AG09309 (cell line): ENCODE results near the gene ZNF646.

Experiments
- DNase-seq: peaks from one replicate; pipeline ENCODE4 v3.0.0-alpha.2; 2010; ENCODE audit warnings: low read depth
- H3K4me3 ChIP-seq: 2 replicates; pipeline ENCODE4 v1.5.1; 2011; ENCODE audit warnings: mild to moderate bottlenecking, low read depth, low read length, moderate library complexity; ENCODE audit not compliant: control insufficient read depth
- CTCF ChIP-seq: IDR thresholded peaks from 2 replicates; pipeline ENCODE4 v1.5.1; 2011; ENCODE audit warnings: mild to moderate bottlenecking, low read depth, low read length, inconsistent platforms; ENCODE audit not compliant: insufficient read depth, control insufficient read depth; ENCODE audit errors: missing control alignments

The ZNF646 gene

GRCh38 chr16:31083981-31084380 is 9.8 kb downstream of the ZNF646 start:
- DNase-seq, result no peak
- H3K4me3 ChIP-seq, result no peak overlapping the region
- no peak for TF ChIP-seq CTCF

GRCh38 chr16:31084584-31085302 is 10.5 kb downstream of the ZNF646 start:
- no peak overlapping the region for H3K4me3 ChIP-seq
- TF ChIP-seq CTCF, result no peak
- no peak for DNase-seq

DNA sequence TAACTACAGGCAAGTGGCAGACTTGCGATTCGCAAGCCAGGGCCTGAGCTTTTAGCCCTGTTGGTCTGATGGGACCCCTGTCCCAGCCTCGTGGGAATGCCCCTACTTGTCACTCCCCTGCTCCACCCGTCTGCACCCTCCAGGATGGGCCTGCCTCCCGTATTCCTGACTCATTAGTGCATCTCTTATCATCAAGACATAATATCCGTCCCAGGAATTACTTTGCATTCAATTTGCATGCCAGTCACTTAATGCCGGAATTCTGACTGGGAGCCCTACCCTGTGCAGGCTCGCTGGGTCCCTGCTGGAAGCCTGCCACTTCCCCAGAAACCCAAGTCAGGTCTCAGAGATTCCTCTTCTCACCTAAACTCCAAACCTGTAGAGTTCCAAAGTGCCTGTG is 11.2 kb downstream of the ZNF646 start:
- DNase-seq, result no peak
- H3K4me3 ChIP-seq, result no peak overlapping the region
- TF ChIP-seq CTCF, result no peak

GRCh38 chr16:31085873-31086628 is 11.8 kb downstream of the ZNF646 start:
- DNase-seq, result no peak
- H3K4me3 ChIP-seq, result no peak overlapping the region
- no peak for TF ChIP-seq CTCF

GRCh38 chr16:31086629-31086906 is 12.3 kb downstream of the ZNF646 start:
- H3K4me3 ChIP-seq, result no peak overlapping the region
- no peak for TF ChIP-seq CTCF
- DNase-seq, result no peak

DNA sequence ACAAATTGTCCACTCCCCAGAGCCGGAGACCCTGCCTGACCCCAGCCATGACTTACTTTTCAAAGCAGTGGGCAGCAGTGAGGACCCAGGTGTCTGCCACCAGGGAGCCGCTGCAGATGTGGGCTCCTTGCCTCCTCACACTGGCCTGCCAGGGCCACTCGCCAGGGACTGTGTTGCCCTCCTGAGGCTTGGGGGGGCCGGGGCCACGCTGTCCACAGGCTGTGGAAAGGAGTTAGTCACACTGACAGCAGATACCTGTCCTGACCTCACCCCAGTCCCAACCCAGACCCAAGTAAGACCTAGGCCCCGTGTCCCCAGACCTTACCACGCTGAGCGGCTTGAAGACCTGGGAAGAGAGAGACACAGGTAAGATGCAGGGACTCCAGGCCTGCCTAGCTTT is 13.3 kb downstream of the ZNF646 start:
- no peak overlapping the region for H3K4me3 ChIP-seq
- no peak for DNase-seq
- no peak for TF ChIP-seq CTCF
